ENCODE data around the gene RTP3.

DNA sequence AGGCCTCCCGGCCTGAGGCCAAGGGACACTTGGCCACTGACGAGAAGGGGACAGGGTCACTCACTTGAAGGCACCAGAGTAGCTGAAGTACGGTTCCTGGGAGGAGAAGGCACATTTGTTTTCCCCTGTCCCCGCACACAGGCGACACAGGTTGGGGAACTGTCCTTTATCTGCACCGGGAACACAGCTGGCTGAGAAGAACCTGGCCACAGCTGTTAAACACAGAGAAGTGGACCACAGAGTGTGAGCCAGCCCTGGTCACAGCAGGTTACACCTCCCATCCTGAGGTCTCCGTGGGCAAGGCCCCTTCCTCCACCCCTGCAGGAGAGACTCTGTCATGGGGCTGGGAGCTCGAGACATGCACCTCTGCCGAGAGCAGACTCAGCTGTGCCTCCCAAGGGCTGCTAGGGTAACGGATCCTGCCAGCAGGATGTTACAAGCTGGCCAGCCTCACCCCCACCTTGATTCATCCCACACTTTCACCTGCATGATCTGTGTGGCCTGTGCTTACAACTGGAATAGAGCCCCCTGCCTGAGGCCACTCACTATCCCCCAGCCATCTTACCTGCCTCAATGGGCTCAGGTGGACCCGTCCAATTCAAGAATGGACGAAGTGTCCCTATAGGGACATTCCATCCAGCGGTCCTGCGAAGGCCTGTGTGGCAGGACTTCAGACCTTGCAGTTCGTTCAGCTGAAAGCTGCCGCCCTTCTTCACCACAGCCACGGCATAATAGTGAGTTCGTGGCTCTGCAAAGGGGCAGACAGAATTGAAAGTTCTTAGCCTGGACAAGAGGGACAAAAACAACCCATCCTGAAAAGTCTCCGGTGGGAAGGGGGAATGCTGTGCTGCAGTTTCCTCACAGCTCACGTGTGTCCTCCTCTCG, 42.3 kb upstream of the RTP3 start:
- TF ChIP-seq, protein P1, sequence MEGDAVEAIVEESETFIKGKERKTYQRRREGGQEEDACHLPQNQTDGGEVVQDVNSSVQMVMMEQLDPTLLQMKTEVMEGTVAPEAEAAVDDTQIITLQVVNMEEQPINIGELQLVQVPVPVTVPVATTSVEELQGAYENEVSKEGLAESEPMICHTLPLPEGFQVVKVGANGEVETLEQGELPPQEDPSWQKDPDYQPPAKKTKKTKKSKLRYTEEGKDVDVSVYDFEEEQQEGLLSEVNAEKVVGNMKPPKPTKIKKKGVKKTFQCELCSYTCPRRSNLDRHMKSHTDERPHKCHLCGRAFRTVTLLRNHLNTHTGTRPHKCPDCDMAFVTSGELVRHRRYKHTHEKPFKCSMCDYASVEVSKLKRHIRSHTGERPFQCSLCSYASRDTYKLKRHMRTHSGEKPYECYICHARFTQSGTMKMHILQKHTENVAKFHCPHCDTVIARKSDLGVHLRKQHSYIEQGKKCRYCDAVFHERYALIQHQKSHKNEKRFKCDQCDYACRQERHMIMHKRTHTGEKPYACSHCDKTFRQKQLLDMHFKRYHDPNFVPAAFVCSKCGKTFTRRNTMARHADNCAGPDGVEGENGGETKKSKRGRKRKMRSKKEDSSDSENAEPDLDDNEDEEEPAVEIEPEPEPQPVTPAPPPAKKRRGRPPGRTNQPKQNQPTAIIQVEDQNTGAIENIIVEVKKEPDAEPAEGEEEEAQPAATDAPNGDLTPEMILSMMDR (IDR thresholded peaks at IDR 0.05; ENCODE audit: low read depth, low read length): no peak
- TF ChIP-seq EZH2phosphoT487 (IDR thresholded peaks at IDR 0.05; ENCODE audit: low read depth): no peak
